Osteoblast (primary cell): ENCODE measurements around the gene TUBB1. TPM values are rescaled to one million over a fixed set of nuclear protein-coding genes. Genes with fewer than 3 reads are reported as not detected.
"Not testable (repeated sequence)": the region's sequence is repeated elsewhere in the genome, so short reads cannot be mapped to it uniquely, and the experiment has no call there.

Experiments used
- DNase-seq: peaks from one replicate; pipeline ENCODE4 v3.0.0; 2011; ENCODE audit warnings: low spot score, mixed read lengths; ENCODE audit not compliant: insufficient read length; ENCODE audit errors: missing footprints
- H2AFZ ChIP-seq: 2 replicates; pipeline ENCODE4 v1.6.0; 2011; ENCODE audit warnings: mild to moderate bottlenecking, low read length
- H3K27ac ChIP-seq: 2 replicates; pipeline ENCODE4 v1.5.1; 2011; ENCODE audit warnings: mild to moderate bottlenecking, low read depth, low read length, moderate library complexity
- H3K27me3 ChIP-seq: 2 replicates; pipeline ENCODE4 v1.6.0; 2012; ENCODE audit warnings: mild to moderate bottlenecking, control low read depth, inconsistent platforms, low read length, moderate library complexity; ENCODE audit not compliant: insufficient read depth
- H3K36me3 ChIP-seq: 2 replicates; pipeline ENCODE4 v1.5.1; 2011; ENCODE audit warnings: mild to moderate bottlenecking, low read length, control low read depth, moderate library complexity; ENCODE audit not compliant: insufficient read depth
- H3K4me1 ChIP-seq: 2 replicates; pipeline ENCODE4 v1.5.1; 2011; ENCODE audit warnings: mild to moderate bottlenecking, low read length, control low read depth, moderate library complexity; ENCODE audit not compliant: insufficient read depth
- H3K4me2 ChIP-seq: 2 replicates; pipeline ENCODE4 v1.6.0; 2011; ENCODE audit warnings: mild to moderate bottlenecking, low read length; ENCODE audit not compliant: insufficient read depth
- H3K4me3 ChIP-seq: fragments of 200-600 bp; sonication (generic); 3 replicates; pipeline ENCODE4 v1.5.1; 2012; ENCODE audit warnings: mild to moderate bottlenecking, low read length, inconsistent platforms; ENCODE audit not compliant: insufficient read depth
- H3K79me2 ChIP-seq: 2 replicates; pipeline ENCODE4 v1.6.0; 2012; ENCODE audit warnings: mild to moderate bottlenecking, low read length, control low read depth, inconsistent platforms; ENCODE audit not compliant: insufficient read depth
- H3K9me3 ChIP-seq: 2 replicates; pipeline ENCODE4 v1.5.1; 2011; ENCODE audit warnings: low read depth, low read length, control low read depth
- H4K20me1 ChIP-seq: 2 replicates; pipeline ENCODE4 v1.6.0; 2012; ENCODE audit warnings: mild to moderate bottlenecking, low read length, control low read depth; ENCODE audit not compliant: insufficient read depth
- total RNA-seq: library from RNA; depleted of rRNA; stranded (reverse); fragments of >200 nt; gene quantifications from 2 replicates; pipeline ENCODE4 v1.2.3, GENCODE V29; 2012
- TF ChIP-seq, protein P1 (sequence below): IDR thresholded peaks from 2 replicates; pipeline ENCODE4 v1.5.1; 2011; ENCODE audit warnings: mild to moderate bottlenecking, low read depth, low read length, moderate library complexity; ENCODE audit errors: extremely low read depth

TUBB1 gene
- total RNA-seq, 1 donor, result not detected

DNA sequence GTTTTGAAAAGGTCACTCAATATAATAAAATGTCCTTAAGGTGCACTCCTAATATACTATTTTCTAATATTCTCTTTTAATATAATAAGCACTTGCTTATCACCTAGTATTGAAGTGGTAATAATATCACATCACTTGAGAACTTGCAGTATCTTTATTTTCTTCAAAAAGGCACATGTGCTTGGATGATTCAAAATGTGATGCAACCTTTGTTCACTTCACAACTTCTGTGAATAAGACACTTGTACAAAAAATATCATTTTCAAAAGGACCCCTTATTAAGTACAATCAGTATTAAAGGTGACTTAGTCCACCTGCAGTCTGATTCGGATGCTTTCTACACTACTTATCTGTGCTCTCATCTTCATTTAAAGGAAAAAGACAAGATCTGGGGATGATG is 20.0 kb downstream of the TUBB1 start:
- DNase-seq, result peak; percentile 30
- no peak overlapping the region for H2AFZ ChIP-seq
- peak overlapping the region; percentile 31 for H3K27ac ChIP-seq
- no peak overlapping the region for H3K4me3 ChIP-seq
- H3K4me1 ChIP-seq, result peaks cover 22% of the 10 kb centered on the region
- H3K36me3 ChIP-seq, result peaks cover 47% of the 10 kb centered on the region
- TF ChIP-seq, protein P1, sequence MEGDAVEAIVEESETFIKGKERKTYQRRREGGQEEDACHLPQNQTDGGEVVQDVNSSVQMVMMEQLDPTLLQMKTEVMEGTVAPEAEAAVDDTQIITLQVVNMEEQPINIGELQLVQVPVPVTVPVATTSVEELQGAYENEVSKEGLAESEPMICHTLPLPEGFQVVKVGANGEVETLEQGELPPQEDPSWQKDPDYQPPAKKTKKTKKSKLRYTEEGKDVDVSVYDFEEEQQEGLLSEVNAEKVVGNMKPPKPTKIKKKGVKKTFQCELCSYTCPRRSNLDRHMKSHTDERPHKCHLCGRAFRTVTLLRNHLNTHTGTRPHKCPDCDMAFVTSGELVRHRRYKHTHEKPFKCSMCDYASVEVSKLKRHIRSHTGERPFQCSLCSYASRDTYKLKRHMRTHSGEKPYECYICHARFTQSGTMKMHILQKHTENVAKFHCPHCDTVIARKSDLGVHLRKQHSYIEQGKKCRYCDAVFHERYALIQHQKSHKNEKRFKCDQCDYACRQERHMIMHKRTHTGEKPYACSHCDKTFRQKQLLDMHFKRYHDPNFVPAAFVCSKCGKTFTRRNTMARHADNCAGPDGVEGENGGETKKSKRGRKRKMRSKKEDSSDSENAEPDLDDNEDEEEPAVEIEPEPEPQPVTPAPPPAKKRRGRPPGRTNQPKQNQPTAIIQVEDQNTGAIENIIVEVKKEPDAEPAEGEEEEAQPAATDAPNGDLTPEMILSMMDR, result no peak
- no peaks in the 10 kb centered on the region for H3K27me3 ChIP-seq
- H4K20me1 ChIP-seq, result peaks cover 14% of the 10 kb centered on the region
- no peak overlapping the region for H3K4me2 ChIP-seq
- H3K9me3 ChIP-seq, result no peaks in the 10 kb centered on the region
- peaks cover 71% of the 10 kb centered on the region for H3K79me2 ChIP-seq

DNA sequence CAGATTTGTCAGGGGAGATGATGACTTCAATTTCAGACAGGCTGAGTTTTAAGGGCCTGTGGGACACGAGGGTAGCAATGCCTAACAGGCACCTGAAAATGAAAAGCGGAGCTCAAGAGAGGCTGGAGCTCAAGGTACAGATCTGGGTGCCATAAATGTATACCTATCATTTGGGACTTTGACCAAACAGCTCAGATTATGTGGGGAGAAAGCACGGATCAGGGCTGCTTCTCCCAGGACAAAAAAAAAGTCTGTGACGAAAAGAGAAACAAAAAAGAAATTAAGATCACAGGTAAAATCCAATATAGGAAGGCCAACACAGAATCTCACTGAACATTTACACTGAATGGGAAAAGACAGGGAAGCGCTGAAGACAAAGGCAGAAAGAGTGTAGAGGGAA is 21.4 kb downstream of the TUBB1 start:
- Histone ChIP-seq H3K4me3 (no peak overlapping the region), H3K4me1 (peaks cover 22% of the 10 kb centered on the region), H3K9me3 (no peaks in the 10 kb centered on the region), H3K79me2 (peaks cover 64% of the 10 kb centered on the region), H3K36me3 (peaks cover 35% of the 10 kb centered on the region), H3K27me3 (no peaks in the 10 kb centered on the region), H4K20me1 (peaks cover 12% of the 10 kb centered on the region), H3K4me2 (no peak overlapping the region), H3K27ac (no peak overlapping the region), H2AFZ (no peak overlapping the region)
- TF ChIP-seq, protein P1, result no peak
- no peak for DNase-seq

GRCh38 chr20:59041487-59041886 is 22.3 kb downstream of the TUBB1 start:
- not testable (repeated sequence) for H3K27me3 ChIP-seq, H3K9me3 ChIP-seq, H2AFZ ChIP-seq, H3K27ac ChIP-seq, DNase-seq
- peak overlapping the region; percentile 77 for H3K4me2 ChIP-seq
- peak overlapping the region; percentile 94 for H3K4me3 ChIP-seq
- peaks cover 27% of the 10 kb centered on the region for H3K36me3 ChIP-seq
- H3K4me1 ChIP-seq, result peaks cover 22% of the 10 kb centered on the region
- peaks cover 12% of the 10 kb centered on the region for H4K20me1 ChIP-seq
- peaks cover 58% of the 10 kb centered on the region for H3K79me2 ChIP-seq

DNA sequence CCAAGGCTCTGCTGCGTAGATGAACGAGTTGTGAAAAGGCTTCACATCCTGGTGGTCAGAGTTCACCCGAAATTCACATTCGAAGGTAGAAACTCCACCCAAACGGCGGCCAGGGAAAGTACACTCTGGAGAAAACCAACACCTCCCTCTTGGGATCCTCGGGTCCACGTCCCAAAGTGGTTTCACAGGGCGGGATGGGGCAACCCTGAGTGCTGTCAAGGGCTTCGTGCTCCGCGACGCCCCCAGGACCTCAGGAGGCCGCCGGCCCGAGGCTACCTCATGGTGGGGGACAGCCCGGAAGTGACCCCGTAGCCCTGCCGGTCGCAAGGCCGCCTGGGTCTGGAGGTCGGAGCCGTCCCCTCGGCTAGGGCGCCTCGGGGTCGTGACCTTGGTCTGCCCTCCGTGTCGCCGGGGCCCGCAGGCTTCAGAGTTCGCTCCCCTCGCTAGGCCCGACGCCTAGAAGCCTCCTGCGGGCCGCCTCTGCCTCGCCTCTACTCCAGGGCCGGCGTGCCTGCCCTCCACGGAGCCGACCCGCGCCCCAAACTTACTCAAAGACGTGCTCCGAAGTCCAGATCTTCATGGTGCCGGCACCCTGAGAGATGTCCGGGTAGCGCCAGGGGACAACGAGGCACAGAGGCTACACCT is 23.0 kb downstream of the TUBB1 start, which contains the start of gene PRELID3B:
Gene PRELID3B (minus strand): TSS at position 636 of the 645 bp plus-strand sequence. CDS start 56 bp downstream, at position 580.
- Histone ChIP-seq H3K27ac (peak within 1 kb of the TSS; percentile 69), H3K36me3 (peaks cover 19% of the 10 kb centered on the region), H3K4me2 (peak within 1 kb of the TSS; percentile 87), H3K4me3 (peak within 1 kb of the TSS; percentile 94), H4K20me1 (peaks cover 11% of the 10 kb centered on the region), H3K27me3 (no peaks in the 10 kb centered on the region), H3K79me2 (peaks cover 53% of the 10 kb centered on the region), H3K4me1 (peaks cover 22% of the 10 kb centered on the region), H3K9me3 (no peaks in the 10 kb centered on the region), H2AFZ (peak within 1 kb of the TSS; percentile 94)
- peak; percentile 92 for DNase-seq
- TF ChIP-seq, protein P1, result no peak
